ENCODE measurements around the gene CALD1. TPM values are rescaled to one million over a fixed set of nuclear protein-coding genes. Genes with fewer than 3 reads are reported as not detected.
"Not testable (repeated sequence)": the region's sequence is repeated elsewhere in the genome, so short reads cannot be mapped to it uniquely, and the experiment has no call there.

The CALD1 gene
- polyA plus RNA-seq, 1 donor = 236 TPM

DNA sequence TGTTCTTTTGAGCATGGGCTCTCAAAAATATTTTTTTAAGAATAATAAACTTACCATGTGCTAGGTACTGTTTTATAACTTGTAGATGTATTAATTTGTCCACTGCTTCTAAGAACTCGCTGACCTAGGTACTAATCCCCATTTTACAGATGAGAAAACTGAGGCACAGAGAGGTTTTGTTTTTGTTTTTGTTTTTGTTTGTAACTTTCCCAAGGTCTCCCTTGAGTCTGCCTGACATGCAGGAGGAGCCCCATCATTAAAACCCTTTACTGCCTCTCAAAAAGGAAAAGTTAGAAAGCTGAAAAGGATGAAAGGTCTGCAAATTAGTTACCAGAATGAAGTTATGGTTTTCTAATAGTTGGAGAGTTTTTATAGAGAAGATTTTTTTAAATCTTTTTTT lies 168.4 kb downstream of the CALD1 start:
- no peak for DNase-seq

DNA sequence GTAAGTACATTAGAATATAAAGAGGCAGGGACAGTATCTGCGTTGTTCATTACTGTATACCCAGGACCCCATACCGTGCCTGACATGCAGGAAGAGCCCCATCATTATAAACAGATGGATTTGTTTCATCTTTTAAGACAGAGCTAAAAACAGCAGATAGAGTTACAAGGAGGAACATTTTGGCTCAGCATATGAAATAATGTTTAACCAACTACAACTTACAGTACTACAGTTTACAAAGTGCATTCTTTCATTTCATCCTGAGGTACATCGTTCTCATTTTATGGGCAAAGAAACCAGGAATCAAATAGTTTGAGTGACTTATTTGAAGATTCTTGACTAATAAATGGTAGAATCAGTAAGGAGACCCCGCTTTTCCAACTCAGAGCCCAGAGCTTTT lies 168.8 kb downstream of the CALD1 start:
- DNase-seq = no peak

DNA sequence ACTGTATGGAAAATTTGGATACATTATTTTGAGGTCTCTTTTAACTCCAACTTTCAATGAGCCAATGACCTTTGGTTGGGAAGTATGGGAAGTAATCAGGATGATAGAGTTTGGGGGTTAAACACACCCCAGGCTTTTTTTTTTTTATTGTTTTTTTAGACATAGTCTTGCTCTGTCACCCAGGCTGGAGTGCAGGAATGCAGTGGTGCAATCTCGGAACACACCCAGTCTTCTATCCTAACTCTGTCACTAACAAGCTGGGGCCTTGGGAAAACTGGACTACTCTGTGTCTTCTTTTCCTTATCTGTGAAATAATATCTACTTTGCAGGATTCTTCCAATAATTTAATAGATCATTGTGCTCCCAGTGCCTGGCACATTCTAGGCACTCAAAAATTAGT lies 169.3 kb downstream of the CALD1 start:
- no peak for DNase-seq

DNA sequence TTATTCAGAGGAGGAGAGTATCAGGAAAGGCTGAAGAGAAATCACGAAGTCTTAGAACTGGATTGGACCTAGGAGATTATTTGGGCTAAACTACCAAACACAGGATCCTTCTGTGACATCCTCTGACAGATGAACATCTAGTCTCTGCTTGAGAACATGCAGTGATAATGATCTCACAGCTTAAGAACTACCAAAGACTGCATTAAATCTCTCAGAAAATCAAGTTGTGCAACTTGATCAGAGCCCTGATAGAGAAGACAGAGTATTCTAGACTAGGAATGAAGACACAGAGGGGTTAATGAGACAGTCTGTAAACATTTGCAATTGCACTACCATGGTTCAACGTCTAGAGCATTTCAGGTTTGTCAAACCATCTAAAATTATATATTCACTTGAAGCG lies 169.7 kb downstream of the CALD1 start:
- DNase-seq = no peak

DNA sequence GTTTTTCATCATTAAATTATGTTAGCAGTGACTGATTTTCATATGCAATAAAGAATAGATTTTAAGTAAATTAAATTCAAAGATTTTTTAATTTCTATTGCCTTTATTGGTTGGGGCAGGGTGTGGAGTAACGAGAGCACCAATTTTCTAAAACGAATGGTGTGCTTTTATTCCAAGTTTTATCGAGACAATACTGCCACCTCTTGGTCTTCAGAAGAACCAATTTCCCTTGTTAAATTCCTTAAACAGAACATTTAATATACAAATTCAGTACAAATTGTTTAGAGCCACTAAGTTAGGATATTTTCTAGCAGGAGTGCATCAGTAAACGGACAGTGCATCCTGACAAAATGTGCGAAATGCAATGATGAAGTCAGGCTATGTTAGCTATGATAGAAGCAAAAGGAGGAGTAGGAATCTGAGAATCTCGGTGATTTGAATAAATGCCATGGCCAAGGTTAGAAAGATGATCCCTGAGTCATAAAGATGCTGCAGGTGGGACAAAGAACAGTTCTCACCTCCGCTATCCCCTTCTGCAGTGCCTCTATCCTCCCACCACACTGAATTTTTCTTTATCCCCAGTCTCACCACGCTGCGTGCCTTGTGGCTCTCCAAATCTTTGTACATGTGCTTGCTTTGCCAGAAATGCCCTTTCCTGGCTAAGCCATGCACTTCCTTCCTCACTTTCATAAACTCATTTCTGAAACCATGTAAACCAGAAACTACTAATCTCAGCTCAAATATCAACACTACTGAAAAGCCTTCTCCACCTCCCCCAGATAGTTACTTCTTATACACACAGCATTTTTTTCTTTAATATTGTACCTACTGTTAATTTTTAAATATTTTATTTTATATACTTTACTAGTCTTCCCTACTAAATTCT lies 175.0 kb downstream of the CALD1 start:
- peak; percentile 38 for DNase-seq

DNA sequence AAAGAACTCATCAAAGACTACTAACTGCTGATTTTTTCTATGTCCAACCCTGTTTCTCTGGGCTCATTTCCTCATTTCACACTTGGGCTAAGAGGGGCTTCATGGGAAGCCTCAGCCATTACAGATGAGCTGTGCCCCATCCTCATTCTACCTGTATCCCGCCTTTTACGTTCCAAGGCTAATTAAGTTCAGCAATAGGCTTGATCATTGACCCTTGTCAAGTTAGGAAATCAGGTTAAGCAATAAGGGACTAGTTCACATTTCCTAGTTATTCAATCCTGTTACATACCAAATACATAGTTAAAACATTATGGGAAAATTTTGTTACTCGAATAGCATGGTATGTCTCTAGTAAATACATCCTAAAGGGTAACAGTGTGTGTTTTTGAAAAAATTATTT lies 177.6 kb downstream of the CALD1 start:
- no peak for DNase-seq

DNA sequence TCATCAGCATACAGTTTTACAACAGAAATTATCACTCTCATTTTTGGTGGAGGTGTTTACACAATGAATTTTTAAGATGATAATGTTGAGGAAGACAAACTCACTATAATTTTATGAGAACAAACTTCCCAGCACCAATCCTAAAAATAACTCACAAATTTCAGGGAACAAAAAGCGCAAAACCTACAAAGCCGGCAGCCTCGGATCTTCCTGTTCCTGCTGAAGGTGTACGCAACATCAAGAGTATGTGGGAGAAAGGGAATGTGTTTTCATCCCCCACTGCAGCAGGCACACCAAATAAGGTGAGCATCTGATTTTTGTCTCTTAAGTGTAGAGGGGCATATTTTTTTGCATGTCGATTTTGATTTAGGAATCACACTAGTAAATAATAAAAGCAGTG lies 180.4 kb downstream of the CALD1 start:
- DNase-seq = no peak

DNA sequence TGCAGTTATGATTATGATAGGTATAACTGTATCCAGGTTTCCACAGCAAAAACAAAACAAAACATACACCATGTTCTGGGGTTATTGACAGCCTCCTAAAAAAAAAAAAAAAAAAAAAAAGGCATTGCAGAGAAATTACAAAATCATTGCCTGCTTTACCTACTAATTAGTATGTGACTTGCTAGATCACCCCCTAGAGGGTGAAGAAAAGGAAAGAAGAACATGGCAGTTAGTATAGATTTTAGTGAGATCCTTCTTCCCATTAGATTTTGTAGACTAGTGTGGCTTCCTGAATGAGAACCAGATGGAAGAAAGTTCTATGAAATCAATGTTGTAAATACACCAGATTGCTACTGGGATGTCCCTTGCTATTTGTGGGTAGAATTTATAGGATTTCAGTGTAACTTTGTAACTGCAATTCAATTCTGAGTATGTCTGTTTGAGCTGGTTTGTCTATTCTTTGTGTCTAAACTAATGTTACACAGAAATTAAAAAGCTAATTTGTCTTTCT lies 182.9 kb downstream of the CALD1 start:
- DNase-seq = no peak

DNA sequence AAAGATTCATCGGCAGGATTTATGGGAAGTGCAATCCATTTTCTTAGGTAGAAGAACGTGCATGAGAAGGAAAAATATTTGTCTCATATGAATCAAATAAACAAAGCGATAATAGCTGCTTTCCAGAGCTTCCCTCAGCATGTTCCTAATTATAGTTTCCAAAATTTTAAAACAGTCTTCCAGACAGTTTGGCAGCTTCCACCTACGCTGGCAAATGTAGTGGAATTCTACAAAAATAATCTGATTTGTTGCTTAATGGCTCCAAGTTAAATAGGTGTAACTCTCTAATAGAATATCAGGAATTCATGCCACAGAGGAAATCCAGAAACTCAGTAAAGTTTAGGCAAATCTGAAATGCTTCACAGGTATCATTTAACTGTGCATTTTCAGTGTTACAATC lies 183.6 kb downstream of the CALD1 start:
- no peak for DNase-seq

DNA sequence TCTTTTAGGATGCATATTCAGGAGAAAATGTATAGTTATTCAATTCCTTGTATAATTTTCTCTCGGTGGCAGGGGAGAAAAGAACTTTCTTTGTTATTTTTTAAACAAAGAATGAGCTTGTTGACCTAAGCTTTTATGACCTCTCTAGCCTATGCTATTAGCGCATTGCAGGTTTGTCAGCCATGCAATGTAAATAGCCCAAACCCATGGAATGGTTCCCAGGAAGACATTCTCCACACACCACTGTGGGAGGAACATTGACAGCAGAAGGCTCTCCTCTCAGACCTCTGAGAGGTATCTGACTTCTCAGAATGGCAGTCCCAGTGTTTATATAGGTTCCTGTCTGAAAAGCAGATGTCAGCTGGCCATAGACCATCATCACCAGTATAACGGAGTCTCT lies 187.3 kb downstream of the CALD1 start:
- DNase-seq = no peak

DNA sequence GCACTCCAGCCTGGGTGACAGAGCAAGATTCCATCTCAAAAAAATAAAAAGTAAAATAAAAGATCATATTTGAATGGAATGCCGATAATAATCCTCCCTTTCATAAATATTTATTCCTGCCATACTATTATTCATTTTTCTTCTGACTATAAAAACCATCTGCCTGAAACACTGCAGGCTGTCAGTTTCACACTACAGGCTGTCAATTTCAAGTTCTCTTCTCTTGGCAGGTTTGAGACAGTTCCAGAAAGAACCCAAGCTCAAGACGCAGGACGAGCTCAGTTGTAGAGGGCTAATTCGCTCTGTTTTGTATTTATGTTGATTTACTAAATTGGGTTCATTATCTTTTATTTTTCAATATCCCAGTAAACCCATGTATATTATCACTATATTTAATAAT lies 188.7 kb downstream of the CALD1 start:
- no peak for DNase-seq

DNA sequence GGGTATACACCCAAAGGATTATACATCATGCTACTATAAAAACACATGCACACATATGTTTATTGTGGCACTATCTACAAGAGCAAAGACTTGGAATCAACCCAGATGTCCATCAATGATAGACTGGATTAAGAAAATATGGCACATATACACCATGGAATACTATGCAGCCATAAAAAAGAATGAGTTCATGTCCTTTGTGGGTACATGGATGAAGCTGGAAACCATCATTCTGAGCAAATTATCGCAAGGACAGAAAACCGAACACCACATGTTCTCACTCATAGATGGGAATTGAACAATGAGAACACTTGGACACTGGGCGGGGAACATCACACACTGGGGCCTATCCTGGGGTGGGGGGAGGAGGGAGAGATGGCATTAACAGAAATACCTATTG lies 202.2 kb downstream of the CALD1 start:
- DNase-seq = not testable (repeated sequence)

DNA sequence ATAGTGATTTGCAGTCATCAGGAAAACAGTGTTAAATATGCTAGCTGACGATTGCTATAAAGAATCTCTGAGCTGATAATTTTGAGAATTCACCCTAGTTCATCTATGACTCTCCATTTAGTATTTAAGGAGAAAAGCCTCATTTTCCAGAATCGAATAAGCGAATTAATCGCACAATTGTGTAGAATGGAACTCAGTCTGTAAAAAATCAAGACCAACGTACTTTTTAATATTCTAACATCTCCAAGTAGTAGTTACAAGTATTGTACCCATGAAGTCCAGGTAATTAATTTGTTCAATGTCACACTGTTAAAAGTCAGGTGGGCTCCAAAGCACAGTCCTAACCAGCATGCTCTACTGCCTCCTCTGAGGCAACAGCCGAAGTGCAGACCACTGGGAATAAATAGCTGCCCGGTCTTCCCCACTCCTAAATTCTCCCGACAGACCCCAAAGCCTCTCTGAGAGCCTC lies 206.5 kb downstream of the CALD1 start:
- DNase-seq = no peak

DNA sequence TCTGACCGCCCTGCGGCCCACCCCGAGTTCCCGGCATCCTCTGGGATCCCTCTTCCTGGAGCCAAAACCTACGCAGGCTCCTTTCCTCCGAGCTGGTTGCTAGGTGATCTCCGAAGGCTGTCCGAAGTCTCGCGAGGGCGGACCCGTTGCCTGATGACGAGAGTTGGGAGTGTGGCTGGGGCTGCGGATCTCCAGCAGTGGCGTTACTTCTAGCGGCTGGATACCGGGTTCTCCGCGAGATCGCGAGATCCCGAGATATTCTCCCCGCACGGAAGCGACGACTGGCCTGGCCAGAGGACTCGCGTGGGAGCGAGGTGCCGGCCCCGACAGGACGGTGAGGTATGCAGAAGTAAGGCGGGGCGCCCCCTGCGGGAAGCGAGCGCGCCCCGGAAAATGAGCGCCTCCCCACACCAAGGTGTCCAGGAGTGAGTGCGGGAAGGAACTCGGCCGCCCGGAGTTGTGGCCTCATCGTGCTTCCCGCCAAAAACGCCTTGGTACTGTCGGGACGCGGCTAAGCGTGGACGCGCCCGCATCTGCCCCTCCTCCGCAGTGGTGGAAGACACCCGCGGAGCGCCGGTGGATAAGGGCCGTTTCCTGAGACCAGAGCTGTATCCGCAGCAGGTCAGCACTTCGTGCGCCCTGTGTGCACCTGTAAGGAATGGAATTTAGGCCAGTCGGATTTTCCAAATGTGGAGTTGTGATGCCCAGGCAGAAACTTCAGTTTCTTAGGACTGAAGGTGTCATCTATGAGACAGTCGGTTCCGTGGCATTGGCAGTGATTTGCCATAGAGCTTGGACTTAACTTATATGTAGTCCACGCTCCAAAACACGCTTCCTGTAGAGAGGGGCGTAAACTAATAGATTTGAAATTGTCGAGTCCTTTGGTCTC lies 207.2 kb downstream of the CALD1 start, which contains the start of gene AGBL3:
AGBL3 (plus strand) TSS at position 146 of the 889 bp plus-strand sequence. CDS start 1,426 bp downstream, outside the sequence.
- DNase-seq = peak; percentile 97

DNA sequence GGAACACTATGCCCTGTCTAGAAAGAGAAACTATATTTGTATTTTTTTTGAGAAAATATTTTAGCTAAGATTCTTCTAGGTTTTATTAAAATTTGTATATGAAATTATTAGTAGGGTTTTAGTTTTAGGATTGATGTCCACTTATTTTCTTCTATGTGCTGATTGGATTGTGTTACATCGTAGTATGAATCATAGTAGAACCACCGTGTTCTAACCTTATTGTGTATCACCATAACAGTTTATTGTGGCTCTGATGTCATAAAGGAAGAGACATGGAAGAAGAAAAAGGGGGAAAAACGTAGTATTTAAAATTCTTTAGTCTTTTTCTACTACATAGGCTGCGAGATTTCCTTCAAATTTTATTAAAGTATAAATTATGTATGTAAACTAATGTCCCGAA lies 208.7 kb downstream of the CALD1 start:
- no peak for DNase-seq

DNA sequence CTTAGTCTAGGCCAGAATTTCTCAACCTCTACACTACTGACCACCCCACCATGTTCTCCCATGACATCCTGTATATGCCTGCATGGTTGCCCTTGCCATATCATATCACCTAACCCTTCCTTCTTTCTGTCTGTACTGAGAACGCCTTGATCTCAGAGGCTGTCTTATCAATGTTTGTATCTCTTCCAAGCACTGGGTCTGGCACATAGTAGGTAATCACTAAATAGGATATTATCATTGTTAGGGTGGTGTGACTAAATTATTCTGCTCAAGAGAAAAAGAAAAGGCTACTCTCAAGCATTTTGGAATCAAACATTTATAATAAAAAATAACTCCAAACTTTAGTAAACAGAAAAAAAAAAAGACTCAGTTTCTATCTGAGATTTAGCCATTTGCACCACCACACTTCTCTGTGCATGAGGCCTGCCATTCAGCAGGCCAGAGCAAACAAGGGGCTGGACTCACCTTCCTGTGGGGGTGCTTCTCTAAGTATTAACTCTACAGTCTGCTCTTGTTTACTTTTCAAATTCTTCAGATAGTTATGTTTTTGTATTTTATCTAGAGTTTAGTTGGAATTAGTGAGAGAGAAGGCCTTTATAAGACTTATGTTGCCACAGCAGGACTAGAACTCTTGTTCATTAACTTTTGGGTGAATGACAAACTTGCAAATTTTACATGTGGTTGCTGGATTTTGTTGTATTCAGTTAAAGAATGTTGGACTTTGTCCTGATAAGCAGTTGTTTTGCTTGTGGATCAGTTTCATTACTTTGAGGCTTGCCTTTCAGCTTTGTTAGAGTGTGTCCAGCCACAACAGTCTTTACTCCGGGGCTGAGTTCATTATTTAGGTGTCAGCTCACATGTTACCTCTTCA lies 212.3 kb downstream of the CALD1 start:
- DNase-seq = no peak

DNA sequence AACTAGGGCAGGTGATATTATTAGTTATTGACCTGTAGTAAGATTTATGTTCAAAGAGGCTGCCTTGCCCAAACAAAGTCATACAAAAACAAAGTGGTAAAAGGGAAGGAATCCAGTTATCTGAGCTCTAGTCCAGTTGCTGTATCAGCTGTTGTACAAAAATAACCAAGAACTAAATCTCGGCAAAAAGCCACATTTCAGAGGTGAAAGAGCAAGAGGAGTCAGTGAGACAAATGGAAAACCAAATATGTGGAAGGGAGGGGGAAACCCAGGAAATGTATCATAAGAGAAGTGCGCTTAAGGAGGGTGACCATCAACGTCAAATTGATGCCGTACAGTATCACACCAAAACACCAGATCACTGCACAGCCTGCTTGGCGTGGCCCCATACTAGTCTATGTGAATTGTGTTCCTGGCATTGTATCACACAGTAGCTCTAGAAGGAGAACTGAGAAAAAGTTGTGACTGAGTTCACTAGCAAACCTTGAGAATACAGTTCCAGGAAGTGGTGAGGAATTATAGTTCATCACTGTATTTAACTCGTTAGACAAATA lies 213.3 kb downstream of the CALD1 start:
- DNase-seq = no peak

DNA sequence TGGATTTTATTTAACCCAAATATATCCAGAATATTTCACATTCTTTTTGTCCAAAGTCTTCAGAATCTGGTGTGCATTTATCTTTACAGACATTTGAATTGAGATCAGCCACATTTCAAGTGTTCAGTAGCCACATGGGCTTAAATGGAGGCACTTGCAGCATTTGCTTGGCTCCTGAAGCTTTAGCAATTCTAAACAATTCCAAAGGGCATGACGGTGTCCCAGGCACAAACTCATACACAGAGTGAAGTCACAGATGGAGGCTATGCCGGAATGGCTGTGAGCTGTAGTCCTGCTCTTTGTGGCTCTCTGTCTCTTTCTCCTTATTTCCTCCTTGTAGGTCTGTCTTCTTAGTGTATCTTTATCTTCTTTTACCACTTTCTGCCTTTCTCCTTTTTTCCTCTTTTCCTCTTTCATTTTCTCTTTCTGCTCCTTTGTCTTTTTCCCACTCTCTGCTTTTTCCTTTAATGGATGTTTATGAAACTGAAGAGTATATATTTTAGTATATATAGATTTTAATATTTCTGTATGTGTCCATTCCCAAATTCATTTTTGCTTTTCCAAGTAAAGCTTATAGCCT lies 214.5 kb downstream of the CALD1 start:
- DNase-seq = no peak

DNA sequence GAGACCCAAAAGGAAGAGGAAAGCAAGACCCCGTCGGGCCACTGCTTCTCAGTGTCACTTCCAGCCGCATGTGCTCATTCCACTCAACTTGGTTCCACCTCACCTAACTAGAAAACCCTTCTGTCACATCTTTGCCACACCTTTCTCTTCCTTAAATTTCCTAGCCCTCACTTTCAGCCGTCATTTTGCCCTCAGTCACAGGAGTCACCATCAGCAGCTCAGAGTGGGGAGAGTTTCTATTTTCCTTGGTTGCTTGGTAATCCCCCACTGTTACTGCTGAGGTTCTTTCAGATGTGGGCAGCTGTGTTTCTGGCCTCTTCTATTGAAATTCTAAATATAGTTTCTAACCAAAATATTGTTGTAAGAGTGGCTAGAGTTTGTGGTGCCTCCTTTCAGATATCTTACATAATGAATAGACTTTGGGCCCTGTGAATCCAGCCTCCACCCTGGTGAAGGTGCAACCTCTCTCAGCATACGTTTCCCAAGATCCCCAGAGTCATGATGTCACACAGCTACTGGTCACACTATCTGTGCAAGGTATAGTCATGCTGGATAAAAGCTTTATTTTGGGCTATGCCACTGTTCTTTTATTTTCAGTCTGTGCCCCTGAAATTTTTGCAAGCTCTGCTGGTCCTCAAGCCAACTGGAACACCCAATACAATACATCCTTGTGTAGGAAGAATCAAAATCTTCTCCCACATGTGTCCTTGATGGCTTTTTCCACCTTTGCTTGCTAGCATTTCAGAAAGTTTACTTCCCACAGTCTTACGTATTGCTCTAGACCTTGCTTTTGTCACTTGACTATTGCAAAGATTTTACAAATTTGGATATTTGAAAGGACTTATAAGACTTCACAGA lies 216.0 kb downstream of the CALD1 start:
- DNase-seq = no peak

DNA sequence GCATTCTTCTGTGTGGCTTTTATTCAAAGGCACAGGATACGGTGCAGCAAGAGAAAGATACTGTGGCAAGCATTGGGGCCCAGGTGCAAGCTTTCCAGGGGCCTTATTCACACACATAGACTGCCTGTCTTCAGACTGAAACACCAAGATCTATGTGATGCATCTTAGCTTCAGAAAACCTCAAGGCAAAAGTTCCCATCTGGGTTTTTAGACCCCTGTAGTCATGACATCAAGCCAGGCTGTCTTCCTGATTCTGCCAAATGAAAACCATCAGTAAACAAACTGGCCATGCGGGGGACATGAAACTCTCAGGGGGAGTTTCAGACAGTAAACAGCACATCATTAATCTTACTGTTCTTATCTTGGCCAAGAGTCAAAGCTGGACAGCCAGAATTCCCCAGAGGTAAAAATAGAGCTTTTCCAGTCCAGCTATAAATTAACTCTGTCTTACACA lies 216.7 kb downstream of the CALD1 start:
- DNase-seq = peak; percentile 50

All from left kidney (tissue), 2 donors.